ENCODE data around the gene EFCAB7. TPM values are rescaled to one million over a fixed set of nuclear protein-coding genes. Genes with fewer than 3 reads are reported as not detected.

Gene EFCAB7
- total RNA-seq, 3 donors from 2014 or later, result 5.6 to 15.1 (median 12.5) TPM

DNA sequence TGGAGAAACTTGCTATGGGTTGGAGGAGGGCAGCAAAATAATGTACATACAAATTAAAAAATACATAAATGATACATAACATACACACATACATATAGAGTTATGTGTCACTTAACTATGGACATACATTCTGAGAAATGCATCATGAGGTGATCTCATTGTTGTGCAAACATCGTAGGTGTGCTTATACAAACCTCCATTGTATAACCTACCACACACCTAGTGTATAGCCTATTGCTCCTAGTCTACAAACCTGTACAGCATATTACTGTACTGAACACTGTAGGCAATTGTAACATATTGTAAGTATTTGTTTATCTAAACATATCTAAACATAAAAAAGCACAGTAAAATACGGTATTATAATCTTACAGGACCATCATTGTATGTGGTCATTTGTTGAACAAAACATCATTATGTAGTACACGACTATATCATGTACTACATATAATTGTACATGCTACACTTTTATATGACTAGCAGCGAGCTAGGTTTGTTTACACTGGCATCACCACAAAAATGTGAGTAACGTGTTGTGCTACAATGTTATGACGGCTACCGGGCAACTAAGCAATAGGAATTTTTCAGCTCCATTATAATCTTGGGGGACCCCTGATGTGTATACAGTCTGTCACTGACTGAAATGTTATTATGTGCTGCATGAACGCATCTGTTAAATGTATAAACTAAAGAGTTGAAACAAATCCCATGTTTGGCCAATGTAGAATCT is 35.8 kb upstream of the EFCAB7 start:
- Histone ChIP-seq H3K4me1 (no peaks in the 10 kb centered on the region), H3K9me3 (no peaks in the 10 kb centered on the region), H3K36me3 (no peaks in the 10 kb centered on the region), H3K27ac (no peak overlapping the region), H3K27me3 (no peaks in the 10 kb centered on the region), H3K4me3 (no peak overlapping the region)
- intact Hi-C loops (cut with DNase I; ENCODE audit: low total_unique reads), result loop anchor here (10.0 kb wide), 1 partner anchor 747 kb away; no protein-coding TSS in a partner anchor
- no peak for DNase-seq (ENCODE audit: low spot score in 2 of 2)
- TF ChIP-seq POLR2A (IDR thresholded peaks at IDR 0.05), result no peak
- TF ChIP-seq, protein P1, sequence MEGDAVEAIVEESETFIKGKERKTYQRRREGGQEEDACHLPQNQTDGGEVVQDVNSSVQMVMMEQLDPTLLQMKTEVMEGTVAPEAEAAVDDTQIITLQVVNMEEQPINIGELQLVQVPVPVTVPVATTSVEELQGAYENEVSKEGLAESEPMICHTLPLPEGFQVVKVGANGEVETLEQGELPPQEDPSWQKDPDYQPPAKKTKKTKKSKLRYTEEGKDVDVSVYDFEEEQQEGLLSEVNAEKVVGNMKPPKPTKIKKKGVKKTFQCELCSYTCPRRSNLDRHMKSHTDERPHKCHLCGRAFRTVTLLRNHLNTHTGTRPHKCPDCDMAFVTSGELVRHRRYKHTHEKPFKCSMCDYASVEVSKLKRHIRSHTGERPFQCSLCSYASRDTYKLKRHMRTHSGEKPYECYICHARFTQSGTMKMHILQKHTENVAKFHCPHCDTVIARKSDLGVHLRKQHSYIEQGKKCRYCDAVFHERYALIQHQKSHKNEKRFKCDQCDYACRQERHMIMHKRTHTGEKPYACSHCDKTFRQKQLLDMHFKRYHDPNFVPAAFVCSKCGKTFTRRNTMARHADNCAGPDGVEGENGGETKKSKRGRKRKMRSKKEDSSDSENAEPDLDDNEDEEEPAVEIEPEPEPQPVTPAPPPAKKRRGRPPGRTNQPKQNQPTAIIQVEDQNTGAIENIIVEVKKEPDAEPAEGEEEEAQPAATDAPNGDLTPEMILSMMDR (IDR thresholded peaks at IDR 0.05), result no peak
- TF ChIP-seq POLR2AphosphoS5 (IDR thresholded peaks at IDR 0.05), result no peak

DNA sequence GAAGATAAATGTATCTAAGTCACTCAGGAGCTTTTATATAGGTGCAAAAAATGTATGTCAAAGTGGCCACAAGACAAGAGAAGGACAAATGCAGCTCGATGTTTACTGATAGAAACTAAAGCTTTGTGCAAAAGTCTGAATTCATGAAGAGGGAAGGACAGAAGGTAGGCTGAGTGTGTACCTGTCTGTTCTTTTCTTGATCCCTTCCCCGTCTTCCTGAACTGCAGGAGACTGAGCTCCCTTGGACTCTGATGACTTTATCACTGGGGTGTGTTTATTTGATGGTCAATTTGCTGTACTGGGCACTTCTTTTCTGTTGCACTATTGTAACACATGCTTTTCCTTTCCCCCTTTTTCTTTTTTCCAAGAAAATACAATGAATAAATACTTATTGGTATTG is 25.7 kb upstream of the EFCAB7 start:
- no peak for TF ChIP-seq POLR2AphosphoS5 (IDR thresholded peaks at IDR 0.05)
- TF ChIP-seq POLR2A (IDR thresholded peaks at IDR 0.05), result no peak
- TF ChIP-seq, protein P1 (IDR thresholded peaks at IDR 0.05), result no peak
- H3K9me3 ChIP-seq, result peaks cover 0 to 6% of the 10 kb centered on the region in 2 donors
- no peak overlapping the region for H3K4me3 ChIP-seq
- intact Hi-C loops (cut with DNase I; ENCODE audit: low total_unique reads), result no loop called here
- no peaks in the 10 kb centered on the region for H3K4me1 ChIP-seq
- H3K36me3 ChIP-seq, result no peaks in the 10 kb centered on the region
- H3K27ac ChIP-seq, result no peak overlapping the region
- no peak for DNase-seq (ENCODE audit: low spot score in 2 of 2)
- H3K27me3 ChIP-seq, result no peaks in the 10 kb centered on the region

DNA sequence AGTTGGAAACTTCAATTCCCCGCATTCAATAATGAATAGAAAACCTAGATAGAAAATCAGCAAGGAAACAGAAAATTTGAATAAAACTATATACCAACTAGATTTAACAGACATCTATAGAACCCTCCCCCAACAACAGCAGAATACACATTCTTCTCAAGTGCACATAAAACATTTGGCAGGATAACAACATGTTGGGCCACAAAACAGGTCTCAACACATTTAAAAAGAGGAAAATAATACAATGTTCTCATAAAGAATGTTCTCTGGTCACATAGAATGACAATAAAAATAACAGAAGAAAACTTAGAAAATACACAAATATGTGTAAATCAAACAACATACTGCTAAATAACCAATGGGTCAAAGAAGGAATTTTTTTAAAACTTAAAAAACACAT is 25.2 kb upstream of the EFCAB7 start:
- H3K27ac ChIP-seq, result no peak overlapping the region
- H3K4me3 ChIP-seq, result no peak overlapping the region
- intact Hi-C loops (cut with DNase I; ENCODE audit: low total_unique reads), result no loop called here
- no peak for TF ChIP-seq POLR2AphosphoS5 (IDR thresholded peaks at IDR 0.05)
- TF ChIP-seq, protein P1 (IDR thresholded peaks at IDR 0.05), result no peak
- TF ChIP-seq POLR2A (IDR thresholded peaks at IDR 0.05), result no peak
- DNase-seq (ENCODE audit: low spot score in 2 of 2), result no peak
- H3K9me3 ChIP-seq, result peaks cover 0 to 6% of the 10 kb centered on the region in 2 donors
- no peaks in the 10 kb centered on the region for H3K4me1 ChIP-seq
- no peaks in the 10 kb centered on the region for H3K27me3 ChIP-seq
- no peaks in the 10 kb centered on the region for H3K36me3 ChIP-seq

DNA sequence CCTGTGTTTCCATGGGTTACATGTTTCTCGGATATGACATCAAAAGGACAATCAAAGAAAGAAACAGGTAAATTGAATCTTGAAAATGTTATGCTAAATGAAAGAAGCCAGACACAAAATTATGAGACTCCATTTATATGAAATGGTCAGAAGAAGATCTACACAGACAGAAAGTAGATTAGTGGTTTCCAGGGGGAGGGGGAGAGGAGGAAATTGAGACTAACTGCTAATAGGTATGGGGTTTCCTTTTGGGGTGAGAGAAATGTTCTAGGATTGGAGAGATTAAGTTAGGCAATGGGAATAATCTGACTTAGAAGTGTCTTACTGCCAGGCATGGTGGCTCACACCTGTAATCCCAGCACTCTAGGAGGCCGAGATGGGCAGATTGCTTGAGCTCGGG is 22.1 kb upstream of the EFCAB7 start:
- no peak for TF ChIP-seq POLR2AphosphoS5 (IDR thresholded peaks at IDR 0.05)
- TF ChIP-seq POLR2A (IDR thresholded peaks at IDR 0.05), result no peak
- TF ChIP-seq, protein P1 (IDR thresholded peaks at IDR 0.05), result no peak
- no peaks in the 10 kb centered on the region for H3K4me1 ChIP-seq
- H3K4me3 ChIP-seq, result no peak overlapping the region
- intact Hi-C loops (cut with DNase I; ENCODE audit: low total_unique reads), result no loop called here
- no peaks in the 10 kb centered on the region for H3K27me3 ChIP-seq
- H3K27ac ChIP-seq, result no peak overlapping the region
- no peaks in the 10 kb centered on the region for H3K36me3 ChIP-seq
- no peak for DNase-seq (ENCODE audit: low spot score in 2 of 2)
- H3K9me3 ChIP-seq, result peaks cover 0 to 6% of the 10 kb centered on the region in 2 donors

DNA sequence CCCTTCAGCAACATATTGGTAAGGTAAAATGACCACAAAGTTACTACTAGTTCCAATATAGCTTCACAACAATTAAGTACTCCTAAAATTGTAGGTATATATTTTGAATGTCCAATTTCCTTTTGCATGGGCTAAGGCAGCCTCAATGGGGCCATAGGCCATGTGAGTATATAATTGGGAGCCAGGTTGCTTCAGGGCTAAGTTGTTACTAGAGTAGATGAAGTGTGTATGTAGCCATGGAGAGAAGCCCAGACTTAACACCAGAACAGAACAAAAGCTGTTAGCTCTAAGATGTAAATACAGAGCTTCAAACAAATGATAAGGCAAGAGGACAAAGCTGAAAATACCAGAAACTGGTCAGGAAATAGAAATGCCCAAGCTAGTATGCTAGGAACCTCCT is 16.5 kb upstream of the EFCAB7 start:
- H3K4me1 ChIP-seq, result no peaks in the 10 kb centered on the region
- no peaks in the 10 kb centered on the region for H3K36me3 ChIP-seq
- H3K9me3 ChIP-seq, result no peaks in the 10 kb centered on the region
- TF ChIP-seq POLR2AphosphoS5 (IDR thresholded peaks at IDR 0.05) (no peak), POLR2A (IDR thresholded peaks at IDR 0.05) (no peak)
- TF ChIP-seq, protein P1 (IDR thresholded peaks at IDR 0.05), result no peak
- intact Hi-C loops (cut with DNase I; ENCODE audit: low total_unique reads), result no loop called here
- no peaks in the 10 kb centered on the region for H3K27me3 ChIP-seq
- DNase-seq (ENCODE audit: low spot score in 2 of 2), result no peak
- H3K27ac ChIP-seq, result no peak overlapping the region
- no peak overlapping the region for H3K4me3 ChIP-seq

Data from breast epithelium (tissue), 4 donors.